Tibial nerve (tissue), 4 donors: ENCODE data around the gene NAPG. TPM values are rescaled to one million over a fixed set of nuclear protein-coding genes. Genes with fewer than 3 reads are reported as not detected.
"Not testable (repeated sequence)": the region's sequence is repeated elsewhere in the genome, so short reads cannot be mapped to it uniquely, and the experiment has no call there.

Source experiments
- DNase-seq, 2 donors: peaks; one replicate each; pipeline ENCODE4 v3.0.0-alpha.2; 2019; ENCODE audit warnings: low spot score in 2 of 2
- H3K27ac ChIP-seq, 4 donors: fragments of 200-600 bp; sonication (generic) in 3 of 4; one replicate each; pipeline ENCODE4 v1.5.1; 2017 to 2019; ENCODE audit warnings: mild to moderate bottlenecking in 1 of 4
- H3K27me3 ChIP-seq, 2 donors: fragments of 200-600 bp; sonication (generic) in 1 of 2; one replicate each; pipeline versions ENCODE4 v1.5.1 to v1.6.0; 2017 to 2019
- H3K36me3 ChIP-seq, 3 donors: fragments of 200-600 bp; sonication (generic); one replicate each; pipeline ENCODE4 v1.5.1; 2018 to 2019
- H3K4me1 ChIP-seq, 4 donors: fragments of 200-600 bp; sonication (generic) in 3 of 4; one replicate each; pipeline ENCODE4 v1.5.1; 2017 to 2019
- H3K4me3 ChIP-seq, 4 donors: fragments of 200-600 bp; sonication (generic) in 3 of 4; one replicate each; pipeline ENCODE4 v1.5.1; 2017 to 2019; ENCODE audit warnings: mild to moderate bottlenecking in 1 of 4, moderate library complexity in 1 of 4
- H3K9me3 ChIP-seq, 4 donors: fragments of 200-600 bp; sonication (generic) in 3 of 4; one replicate each; pipeline ENCODE4 v1.5.1; 2017 to 2019
- CTCF ChIP-seq, 5 experiments: fragments of 200-600 bp in 3 of 5; fragments of 450-650 bp in 2 of 5; sonication (generic) in 3 of 5; IDR thresholded peaks; one replicate each; pipeline ENCODE4 v1.5.1; 2016 to 2019; ENCODE audit warnings: antibody characterized with exemption in 5 of 5, mild to moderate bottlenecking in 3 of 5, moderate library complexity in 2 of 5
- EP300 ChIP-seq, 2 donors: sonication (generic); formaldehyde crosslinking; IDR thresholded peaks; one replicate each; pipeline ENCODE4 v1.6.1; 2017; ENCODE audit warnings: antibody characterized with exemption in 2 of 2, mild to moderate bottlenecking in 1 of 2
- POLR2A ChIP-seq, 2 donors: fragments of 450-650 bp; IDR thresholded peaks; one replicate each; pipeline ENCODE4 v1.6.1; 2017; ENCODE audit warnings: antibody characterized with exemption in 2 of 2, mild to moderate bottlenecking in 2 of 2, moderate library complexity in 2 of 2
- WGBS, 2 donors: methylation state at CpG; one replicate each; pipeline ENCODE4 v1.1.5; 2018; 5-methylcytosine and 5-hydroxymethylcytosine counted together
- total RNA-seq, 4 donors: library from RNA; depleted of rRNA; stranded (reverse); fragments of >200 nt; gene quantifications; one replicate each; pipeline ENCODE4 v1.1.0, GENCODE V29; 2016

Gene NAPG
- total RNA-seq, 4 donors from 2014 or later = 19.0 to 37.9 (median 27.7) TPM

GRCh38 chr18:10570622-10571021 lies 44.8 kb downstream of the NAPG start:
- Histone ChIP-seq H3K9me3 (no peaks in the 10 kb centered on the region), H3K27me3 (no peaks in the 10 kb centered on the region), H3K36me3 (no peaks in the 10 kb centered on the region), H3K4me1 (no peaks in the 10 kb centered on the region), H3K4me3 (no peak overlapping the region), H3K27ac (no peak overlapping the region)
- TF ChIP-seq POLR2A (IDR thresholded peaks at IDR 0.05) = no peak
- no peak for TF ChIP-seq EP300 (IDR thresholded peaks at IDR 0.05)
- TF ChIP-seq CTCF (IDR thresholded peaks at IDR 0.05) = no peak
- no peak for DNase-seq
- 97 to 98% methylated on average over 1 of the region's 1 CpG for WGBS, 2 donors

GRCh38 chr18:10571537-10571936 lies 45.7 kb downstream of the NAPG start:
- Histone ChIP-seq H3K4me3 (no peak overlapping the region), H3K36me3 (no peaks in the 10 kb centered on the region), H3K27me3 (no peaks in the 10 kb centered on the region), H3K4me1 (no peaks in the 10 kb centered on the region), H3K27ac (no peak overlapping the region), H3K9me3 (no peaks in the 10 kb centered on the region)
- TF ChIP-seq CTCF (IDR thresholded peaks at IDR 0.05) (no peak), EP300 (IDR thresholded peaks at IDR 0.05) (no peak), POLR2A (IDR thresholded peaks at IDR 0.05) (no peak)
- 40 to 56% methylated on average over 2 of the region's 2 CpGs for WGBS, 2 donors
- no peak for DNase-seq

- H3K4me3 ChIP-seq, H3K27ac ChIP-seq, H3K36me3 ChIP-seq, H3K4me1 ChIP-seq, H3K27me3 ChIP-seq, DNase-seq, H3K9me3 ChIP-seq: not testable (repeated sequence)
- no CpG with 5 or more reads among the region's 2 CpGs for WGBS, 2 donors
Measured at GRCh38 chr18:10573261-10573660, 47.4 kb downstream of the NAPG start.

GRCh38 chr18:10574412-10574811 lies 48.6 kb downstream of the NAPG start:
- H3K27me3 ChIP-seq, H3K27ac ChIP-seq, H3K9me3 ChIP-seq, DNase-seq, H3K4me1 ChIP-seq, H3K36me3 ChIP-seq, H3K4me3 ChIP-seq: not testable (repeated sequence)
- 87 to 88% methylated on average over 2 of the region's 2 CpGs for WGBS, 2 donors

GRCh38 chr18:10577842-10578572 lies 52.2 kb downstream of the NAPG start:
- H3K27ac ChIP-seq, H3K4me1 ChIP-seq, H3K27me3 ChIP-seq, H3K4me3 ChIP-seq, H3K36me3 ChIP-seq, H3K9me3 ChIP-seq, DNase-seq: not testable (repeated sequence)
- 89 to 91% methylated on average over 25 of the region's 25 CpGs for WGBS, 2 donors

- WGBS, 2 donors = 86 to 93% methylated on average over 11 of the region's 11 CpGs
- not testable (repeated sequence) for H3K4me1 ChIP-seq, H3K27ac ChIP-seq, H3K4me3 ChIP-seq, H3K9me3 ChIP-seq, DNase-seq, H3K27me3 ChIP-seq, H3K36me3 ChIP-seq
Measured at GRCh38 chr18:10578573-10578899, 52.7 kb downstream of the NAPG start.

- no peak for TF ChIP-seq POLR2A (IDR thresholded peaks at IDR 0.05)
- TF ChIP-seq CTCF (IDR thresholded peaks at IDR 0.05) = no peak
- no peak for TF ChIP-seq EP300 (IDR thresholded peaks at IDR 0.05)
- WGBS, 2 donors = 69 to 71% methylated on average over 12 of the region's 12 CpGs
- no peak overlapping the region for H3K4me3 ChIP-seq
- no peaks in the 10 kb centered on the region for H3K4me1 ChIP-seq
- peaks cover 0 to 8% (median 0%) of the 10 kb centered on the region in 4 donors for H3K9me3 ChIP-seq
- H3K36me3 ChIP-seq = no peaks in the 10 kb centered on the region
- H3K27me3 ChIP-seq = no peaks in the 10 kb centered on the region
- H3K27ac ChIP-seq = no peak overlapping the region
- no peak for DNase-seq
Measured at GRCh38 chr18:10579079-10579867, 53.4 kb downstream of the NAPG start.
